GM18508 (cell line): ENCODE results near the gene CRK.

Source experiments
- ATAC-seq: cut with Tn5 transposase; IDR thresholded peaks from one replicate; pipeline ENCODE4 v1.9.1; 2021; ENCODE audit warnings: moderate number of reproducible peaks; ENCODE audit not compliant: insufficient read depth, unreplicated experiment

CRK gene

DNA sequence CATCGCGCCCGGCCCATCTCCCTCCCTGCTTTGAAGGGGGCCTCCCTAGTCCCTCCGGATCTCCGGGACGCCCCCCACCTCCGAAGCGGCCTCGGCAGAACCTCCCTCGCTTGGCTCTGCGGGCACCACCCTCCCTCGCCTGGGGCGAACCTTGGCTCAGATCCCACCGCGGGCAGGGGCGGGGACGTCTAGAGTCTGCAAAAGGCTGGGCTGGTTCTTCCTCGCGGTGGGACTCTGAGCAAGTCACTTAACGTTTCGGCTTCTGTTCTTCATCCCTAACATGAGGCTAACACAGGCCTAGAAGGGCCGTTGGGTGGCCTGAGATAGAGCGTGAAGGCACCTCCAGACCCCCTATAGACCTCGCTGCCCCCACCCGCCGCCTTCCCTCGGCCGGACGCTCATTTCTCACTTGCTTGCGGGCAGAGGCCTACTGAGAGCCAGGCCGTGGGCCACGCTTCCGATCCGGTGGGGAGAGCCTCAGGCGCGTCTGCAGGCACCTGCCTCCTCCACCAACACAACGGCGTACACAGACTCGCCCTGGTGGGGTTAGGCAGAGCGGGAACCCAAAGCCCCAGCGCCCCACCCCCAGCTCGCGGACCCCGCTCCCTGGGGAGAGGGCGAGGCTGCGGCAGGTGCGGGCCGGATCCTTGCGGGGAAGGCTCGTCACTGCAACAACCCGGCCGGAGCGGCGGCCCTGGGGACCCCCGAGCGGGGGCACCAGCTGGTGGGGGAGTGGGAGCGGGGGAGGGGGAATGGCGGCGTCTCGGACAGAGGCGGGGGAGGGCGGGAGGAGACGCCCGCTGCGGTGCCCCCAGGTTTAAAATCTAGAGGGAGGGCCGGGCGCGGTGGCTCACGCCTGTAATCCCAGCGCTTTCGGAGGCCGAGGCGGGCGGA, 31.0 kb upstream of the CRK start:
- no peak for ATAC-seq

DNA sequence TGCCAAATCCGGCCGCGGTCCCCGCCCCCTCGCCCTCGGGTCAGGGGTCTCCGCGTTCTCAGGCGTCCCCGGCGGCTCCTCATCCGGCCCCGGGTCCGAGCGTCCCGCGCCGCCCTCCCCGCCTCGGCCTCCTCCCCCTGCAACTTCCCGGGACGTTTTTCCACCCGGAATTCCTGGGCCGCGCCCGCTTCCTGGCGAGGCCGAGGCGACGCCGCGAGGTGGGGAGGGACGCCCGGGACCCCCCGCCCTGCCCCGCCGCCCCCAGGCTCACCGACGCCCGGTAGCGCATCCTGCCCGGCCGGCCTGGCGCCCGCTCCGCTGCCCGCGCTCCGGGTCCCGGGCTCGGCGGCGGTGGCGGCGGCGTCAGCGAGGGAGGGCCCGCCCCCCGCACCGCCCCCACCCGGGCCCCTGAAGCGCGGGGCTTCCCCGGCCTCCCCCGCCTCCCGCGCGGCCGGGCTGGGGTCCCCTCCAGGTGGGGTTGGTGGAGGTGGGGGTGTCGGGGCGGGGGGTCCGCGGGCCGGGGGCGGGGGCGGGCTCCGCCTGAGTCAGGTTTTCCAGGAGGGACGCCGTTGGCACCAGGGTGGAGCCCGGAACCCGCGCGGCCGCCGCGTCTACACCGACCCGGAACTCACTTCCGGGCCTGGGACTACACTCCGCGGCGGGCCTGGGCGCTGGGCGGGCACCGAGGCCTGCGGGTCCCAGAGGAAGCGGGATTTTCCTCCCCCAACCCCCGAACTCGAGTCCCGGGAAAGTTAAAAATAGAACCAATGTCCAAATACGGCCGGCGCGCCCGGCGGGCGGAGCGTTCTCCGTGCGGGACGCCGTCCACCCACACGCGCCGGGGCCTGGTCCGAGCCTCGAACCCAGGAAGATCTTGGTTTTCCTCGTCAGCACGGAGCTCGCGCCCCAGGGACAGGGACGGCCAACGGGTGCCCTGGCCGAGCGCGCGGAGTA, 29.7 kb upstream of the CRK start:
- no peak for ATAC-seq

DNA sequence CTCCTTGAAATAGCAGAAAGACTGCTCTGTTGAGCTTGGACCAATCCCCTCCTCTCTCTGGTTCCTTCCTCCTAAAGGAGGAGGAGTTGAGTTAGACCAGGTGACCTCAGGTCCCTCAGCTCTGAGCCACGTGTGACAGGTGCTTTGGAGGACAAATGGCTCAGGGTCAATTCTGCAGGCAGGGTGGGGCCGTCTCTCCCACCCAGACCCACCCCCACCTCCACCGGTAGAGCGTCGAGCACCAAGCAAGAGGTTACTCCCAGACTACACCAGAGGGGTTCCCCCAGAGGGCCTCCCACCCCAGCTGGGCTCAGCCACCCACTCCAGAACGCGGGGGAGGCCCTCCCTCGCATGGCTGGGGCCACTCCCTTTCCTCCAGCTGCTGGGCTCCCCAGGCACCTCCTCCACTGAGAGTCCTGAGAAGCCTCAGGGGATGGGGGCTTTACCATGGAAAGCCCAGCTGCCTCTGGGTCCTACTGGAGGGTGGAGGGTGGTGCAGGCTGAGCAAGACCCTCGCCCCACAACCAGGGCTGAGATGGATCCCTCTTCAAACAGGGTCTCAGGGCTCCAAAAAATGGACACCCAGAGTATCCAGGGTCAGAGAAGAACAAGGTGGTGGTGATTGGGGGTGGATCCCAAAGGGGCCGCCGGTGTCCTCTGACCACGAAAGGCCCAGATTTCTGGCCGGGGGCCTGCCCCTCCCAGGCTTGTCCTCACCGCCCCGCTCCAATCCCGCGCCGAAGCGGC, 28.8 kb upstream of the CRK start:
- ATAC-seq: no peak

DNA sequence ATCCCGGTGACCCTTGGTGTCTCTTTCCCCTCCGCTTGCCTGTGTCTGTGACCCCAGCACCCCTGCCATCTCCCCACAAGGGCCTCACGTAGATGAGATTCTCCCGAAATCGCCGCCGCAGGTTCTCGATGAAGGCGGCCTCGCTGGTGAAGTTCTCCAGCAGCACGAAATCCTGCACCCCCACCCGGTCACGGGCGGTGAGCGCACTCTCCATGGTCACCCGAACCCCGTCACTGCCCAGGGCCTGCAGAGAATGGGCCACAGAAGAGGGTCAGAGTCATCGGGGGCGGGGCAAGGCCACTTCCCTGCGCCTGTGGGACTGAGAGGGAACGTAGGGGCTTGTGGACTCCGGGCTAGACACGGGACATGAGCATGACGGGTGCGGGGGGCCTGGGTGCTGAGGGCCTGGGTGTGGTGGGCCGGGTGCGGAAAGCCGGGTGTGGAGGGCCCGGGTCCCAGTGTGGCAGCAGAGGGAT, 28.1 kb upstream of the CRK start:
- ATAC-seq: no peak

DNA sequence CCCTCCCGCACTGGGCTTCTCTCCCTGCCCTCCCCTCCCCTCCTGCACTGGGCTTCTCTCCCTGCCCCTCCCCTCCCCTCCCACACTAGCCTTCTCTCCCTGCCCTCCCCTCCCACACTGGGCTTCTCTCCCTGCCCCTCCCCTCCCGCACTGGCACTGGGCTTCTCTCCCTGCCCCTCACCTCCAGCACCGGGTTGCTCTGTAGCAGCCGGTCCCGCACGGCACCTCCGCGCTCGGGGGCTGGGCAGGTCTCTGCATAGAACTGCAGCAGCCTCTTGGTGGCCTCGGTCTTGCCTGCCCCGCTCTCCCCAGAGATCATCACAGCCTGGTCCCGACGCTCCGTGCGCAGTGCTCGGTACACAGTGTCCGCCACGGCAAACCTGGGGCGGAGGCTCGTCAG, 26.6 kb upstream of the CRK start:
- no peak for ATAC-seq

DNA sequence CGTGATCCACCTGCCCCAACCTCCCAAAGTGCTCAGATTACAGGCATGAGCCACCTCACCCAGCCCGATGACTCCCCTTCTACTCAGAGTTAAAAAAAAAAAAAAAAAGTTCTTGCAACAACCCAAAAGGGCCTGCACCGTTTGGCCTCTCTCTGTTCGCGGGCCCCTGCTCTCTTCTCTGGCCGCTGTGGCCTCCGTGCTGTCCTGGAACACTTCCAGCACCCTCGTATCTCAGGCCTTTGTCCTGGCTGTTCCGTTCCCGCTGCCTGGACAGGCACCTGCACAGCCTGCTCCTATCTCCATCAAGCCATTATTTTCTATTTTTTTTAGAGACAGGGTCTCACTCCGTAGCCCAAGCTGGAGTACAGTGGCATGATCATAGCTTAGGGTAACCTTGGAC, 25.7 kb upstream of the CRK start:
- ATAC-seq: no peak

DNA sequence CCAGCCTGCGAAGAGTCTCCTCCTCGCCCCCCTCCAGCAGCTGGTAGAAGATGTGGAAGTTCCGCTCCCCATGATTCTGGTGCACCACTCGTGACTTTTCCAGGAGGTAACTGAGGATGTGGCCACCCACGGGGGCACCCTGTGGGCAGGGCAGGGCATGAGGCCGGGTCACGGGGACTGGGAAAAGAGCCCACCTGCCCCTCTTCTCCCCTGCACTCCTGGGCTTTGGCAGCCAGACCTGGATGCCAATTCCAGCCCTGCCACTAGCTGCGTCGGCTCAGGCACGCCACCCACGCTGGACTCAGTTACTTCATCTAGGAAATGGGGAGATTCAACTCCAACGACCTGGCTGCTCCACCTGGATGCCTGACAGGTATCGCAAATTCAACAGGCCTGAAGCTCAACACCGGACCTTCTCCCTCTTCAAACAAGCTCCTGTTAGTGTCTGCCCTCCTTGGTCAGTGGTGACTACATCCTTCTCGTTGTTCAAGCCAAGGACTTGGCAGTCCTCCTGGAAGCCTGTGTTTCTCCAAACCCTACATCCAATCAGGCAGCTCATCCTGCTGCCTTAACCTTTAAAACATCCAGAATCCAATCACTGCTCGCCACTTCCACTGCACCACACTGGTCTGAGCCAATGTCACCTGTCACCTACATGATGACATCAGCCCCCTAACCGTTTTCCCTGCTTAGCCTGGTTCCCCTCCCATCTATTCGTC, 24.9 kb upstream of the CRK start:
- ATAC-seq: no peak

DNA sequence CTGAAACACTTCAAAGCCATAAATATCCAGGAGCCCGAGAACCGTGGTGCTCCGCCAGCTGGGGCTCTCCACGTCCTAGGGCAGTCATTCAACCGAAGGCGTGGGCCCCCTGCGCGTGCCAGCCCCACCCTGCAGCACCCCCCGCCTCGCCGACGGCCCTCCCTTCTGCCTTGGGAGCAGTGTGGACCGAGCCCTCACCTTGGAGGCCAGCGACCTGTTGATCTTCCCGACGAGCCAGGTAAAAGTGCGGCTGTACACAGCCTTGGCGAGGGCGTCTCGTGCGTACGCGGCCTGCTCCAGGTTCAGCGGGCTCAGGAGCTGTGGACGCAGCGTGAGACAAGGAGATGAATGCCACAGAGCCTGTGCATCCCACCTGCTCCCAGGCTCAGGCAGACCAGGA, 22.4 kb upstream of the CRK start:
- ATAC-seq: no peak

DNA sequence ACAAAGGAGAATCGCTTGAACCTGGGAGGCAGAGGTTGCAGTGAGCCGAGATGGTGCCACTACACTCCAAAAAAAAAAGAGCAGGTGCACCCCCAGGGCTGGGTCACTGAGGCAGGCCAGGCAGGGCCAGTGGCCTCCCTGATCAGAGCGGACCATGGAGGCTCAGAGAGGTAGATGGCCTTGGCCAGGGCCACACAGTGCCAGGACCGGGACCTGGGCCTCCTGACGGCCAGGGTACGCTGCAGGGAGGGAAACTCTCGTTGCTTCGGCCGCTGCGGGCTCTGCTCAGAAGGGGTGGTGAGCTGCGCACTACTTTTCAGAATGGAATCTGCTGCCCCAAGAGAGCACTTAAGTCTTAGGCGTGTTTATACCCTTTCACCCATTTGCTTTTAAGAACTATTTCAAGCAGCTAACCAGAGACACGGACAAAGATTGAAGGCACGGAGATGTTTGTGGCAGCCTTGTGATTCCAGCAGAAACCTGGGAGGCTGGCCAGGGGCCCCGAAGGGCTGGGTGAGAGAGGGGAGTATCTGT, 19.4 kb upstream of the CRK start:
- no peak for ATAC-seq

DNA sequence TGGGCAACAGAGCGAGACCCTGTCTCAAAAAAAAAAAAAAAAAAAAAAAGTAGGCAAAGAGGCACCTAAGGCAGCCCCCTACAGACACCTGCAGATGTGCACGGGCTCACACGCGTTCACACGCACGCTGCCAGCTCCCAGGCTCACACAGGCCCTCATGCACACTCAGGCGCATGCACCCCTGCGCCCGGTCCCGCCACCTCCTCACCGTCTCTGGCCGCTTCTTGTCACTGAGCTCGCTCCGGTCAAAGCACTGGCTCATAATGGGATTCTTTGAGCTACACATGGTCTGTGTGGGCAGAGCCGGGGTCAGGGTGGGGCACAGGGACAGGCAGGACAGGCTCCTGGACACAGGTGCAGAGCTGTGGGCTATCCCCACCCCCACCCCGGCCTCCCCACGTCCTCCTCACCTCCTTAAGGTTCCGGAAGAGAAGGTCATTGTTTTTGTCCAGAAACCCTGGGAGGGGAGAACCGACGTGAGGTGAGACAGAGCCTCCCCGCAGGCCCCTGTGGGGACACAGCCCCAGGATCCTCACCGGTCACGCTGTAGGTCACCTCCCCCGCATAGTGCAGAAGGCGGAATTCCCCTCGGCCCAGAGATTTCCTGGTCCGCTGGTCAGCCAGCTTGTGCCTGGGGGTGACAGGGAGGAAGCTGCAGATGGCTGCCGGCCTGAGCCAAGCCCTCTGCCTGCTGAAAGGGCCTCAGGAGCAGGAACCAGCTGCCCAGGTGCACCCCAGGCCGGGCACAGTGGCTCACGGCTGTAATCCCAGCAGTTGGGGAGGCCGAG, 18.6 kb upstream of the CRK start:
- ATAC-seq: no peak

DNA sequence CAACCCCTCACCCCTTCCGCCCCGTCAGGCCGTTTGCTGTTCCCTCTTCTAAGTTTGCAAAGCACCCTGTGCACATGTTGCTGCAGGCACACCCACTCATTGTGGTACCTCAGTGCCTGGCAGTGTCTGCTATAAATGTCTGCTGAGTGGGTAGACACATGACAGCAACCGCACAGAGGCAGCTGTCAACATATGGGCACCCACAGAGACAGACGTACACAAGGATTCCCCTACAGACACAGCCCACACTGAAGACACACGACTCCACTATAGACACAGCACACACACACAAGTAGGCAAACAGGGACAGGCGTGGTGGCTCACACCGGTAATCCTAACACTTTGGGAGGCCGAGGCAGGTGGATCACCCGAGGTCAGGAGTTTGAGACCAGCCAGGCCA, 17.8 kb upstream of the CRK start:
- no peak for ATAC-seq

DNA sequence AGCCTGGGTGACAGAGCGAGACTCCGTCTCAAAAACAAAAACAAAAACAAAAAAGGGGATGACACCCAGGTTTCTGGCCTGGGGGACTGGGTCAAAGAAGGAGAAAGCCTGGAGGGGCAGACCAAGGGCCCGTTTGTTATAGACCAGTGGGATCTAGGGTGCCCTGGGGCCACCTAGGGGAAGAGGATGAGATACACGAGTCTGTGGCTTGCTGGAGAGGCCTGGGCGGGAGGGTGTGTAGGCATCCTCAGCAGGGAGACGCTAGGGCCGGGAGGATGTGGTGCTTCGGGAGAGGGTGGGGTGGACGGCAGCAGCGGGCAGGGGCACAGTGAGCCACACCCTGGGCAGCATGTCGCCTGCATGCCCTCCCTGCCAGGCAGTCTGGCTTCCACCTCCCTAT, 17.1 kb upstream of the CRK start:
- ATAC-seq: no peak

DNA sequence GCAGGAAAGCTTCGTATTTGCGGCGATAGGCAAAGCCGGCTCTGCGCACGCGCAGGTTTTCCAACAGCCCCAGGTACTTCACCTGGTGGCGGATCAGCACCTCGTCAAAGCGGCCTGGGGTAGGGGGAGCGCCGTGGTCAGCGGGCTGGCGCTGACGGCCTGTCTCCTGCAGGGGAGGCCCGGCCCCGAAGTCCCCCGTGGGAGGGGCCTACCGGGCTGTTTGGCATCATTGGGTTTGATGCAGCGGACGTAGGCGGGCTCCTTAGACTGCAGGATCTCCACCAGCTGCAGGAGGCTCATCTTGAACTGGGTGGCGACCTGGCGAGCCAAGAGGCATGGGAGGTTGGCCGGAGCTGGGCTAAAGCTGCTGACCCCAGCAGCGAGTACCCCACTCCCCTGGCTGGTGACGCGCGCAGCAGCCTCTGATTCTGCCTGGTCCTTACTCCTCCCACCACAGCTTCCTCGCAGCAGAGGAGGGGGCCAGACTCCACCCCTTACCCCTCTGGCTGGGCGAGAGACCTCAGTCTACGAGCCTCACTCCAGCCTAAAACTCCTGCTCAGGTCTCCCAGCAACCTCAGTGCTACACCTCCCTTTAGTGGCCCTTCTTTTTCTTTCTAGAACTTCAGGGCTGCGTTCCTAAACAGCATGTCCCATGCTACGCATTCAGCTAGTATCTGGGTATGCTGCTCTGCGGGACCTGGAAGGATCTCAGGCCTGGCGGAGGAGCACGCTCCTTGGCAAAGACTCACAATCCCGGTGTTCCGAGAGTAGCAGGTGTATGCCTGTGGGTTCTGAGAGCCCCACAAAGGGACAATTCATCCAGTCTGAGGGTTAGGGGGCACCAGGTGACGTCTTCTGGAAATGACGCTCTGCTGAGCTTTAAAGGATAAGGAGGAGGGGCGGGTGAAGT, 16.1 kb upstream of the CRK start:
- no peak for ATAC-seq

DNA sequence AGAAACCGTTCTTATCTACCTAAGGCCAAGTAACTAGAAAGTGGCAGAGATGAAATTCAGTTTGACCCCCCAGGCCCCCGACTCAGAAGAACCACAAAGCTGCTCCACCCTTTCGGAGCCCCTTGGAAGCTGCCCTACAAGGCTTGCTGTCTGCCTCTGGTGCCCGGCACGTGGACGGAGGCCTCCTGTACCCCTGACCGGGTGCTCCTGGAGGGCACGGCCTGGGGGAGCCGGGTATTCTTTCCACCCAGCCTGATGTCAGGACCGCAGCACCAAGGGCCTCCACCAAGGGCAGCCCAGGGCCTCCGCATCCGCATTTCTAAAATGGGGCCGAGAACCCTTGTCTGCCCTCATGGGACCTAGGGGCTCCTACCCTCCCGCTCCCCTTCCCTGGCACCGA, 15.5 kb upstream of the CRK start:
- ATAC-seq: no peak

DNA sequence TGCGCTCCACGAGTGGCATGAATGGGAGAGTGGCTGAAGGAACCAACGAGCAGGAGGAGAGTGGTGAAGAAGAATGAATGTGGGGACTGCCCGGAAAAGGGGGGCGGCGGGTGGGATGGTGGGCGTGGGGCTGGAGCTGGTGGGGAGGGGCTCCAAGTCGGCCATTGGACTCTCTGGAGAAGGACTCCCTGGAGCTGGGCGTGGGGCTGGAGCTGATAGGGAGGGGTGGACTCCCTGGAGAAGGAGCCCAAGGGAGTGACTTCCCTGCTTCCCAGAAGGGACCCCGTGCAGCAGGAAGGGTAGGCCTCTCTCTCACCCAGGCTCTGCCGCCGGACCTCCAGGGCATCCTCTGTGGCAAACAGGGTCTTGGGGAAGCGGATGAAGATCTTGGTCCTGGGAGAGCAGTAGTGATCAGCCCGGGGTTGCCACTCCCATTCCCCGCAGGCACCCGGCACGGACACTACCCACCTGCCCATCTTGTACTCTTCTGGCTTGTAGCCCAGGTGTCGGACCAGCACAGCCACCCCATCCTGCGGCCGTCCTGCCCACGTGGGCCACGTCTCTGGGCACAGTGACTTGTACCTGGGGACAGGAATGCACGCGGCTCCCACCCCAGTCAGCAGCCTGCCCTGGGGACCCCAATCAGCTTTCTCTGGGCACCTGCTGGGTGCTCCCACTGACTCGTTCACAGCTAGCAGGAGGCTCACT, 14.9 kb upstream of the CRK start:
- ATAC-seq: no peak

DNA sequence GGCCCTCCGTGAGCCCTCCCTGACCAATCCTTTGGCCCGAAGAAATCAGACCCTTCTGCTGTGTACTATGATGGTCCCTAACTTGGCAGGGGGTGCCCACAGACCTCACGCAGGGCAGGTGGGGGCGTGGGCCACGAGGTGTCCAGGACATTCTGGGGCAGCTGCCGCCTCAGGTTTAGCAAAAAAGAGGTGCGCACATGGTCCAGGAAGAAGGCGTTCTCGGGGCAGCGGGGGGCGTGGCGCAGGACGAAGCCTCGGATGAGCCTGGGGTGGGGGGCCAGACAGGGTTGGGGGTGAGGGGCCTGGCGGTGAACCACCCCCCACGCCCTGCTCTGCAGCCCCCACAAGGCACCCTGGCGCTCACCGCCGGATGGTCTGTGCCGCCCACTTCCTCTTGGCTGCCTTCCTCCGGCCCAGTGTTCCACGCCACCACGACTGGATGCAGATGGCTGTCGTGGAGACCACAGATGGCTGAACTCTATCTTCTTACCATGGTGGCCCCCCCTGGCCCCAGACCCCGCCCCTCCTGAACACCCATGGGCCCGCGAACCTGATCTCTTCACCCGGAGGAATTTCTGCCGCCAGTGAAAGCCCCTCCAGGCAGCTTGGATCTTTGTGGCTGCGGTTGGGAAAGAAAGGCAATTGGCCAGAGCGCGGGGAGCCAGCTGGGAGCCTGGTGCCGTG, 14.2 kb upstream of the CRK start:
- ATAC-seq: no peak
